ENCODE measurements around the gene SLC26A9. TPM values are rescaled to one million over a fixed set of nuclear protein-coding genes. Genes with fewer than 3 reads are reported as not detected.

Gene SLC26A9
- total RNA-seq, 1 experiment from 2014 or later, result 1.0 TPM

DNA sequence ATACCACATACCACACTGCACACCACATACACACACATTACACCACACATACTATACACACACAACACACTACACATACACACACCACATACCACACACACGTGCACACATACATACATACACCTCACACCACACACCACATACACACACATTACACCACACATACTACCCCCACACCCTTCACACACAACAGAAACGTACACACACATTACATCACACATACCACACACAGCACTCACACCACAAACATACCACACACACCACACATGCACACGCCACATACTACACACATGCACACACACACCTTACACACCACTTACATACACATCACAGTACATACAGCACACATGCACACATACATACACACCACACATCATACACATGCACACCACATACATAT lies 31.5 kb upstream of the SLC26A9 start:
- Histone ChIP-seq H3K4me3 (no peak overlapping the region), H3K4me2 (no peak overlapping the region), H3K27ac (no peak overlapping the region), H3K9me3 (ENCODE audit: insufficient read depth, low read depth) (peaks cover 3% of the 10 kb centered on the region; the same call in 1 of the 2 replicates), H3F3A (ENCODE audit: insufficient read depth, low read depth) (peaks cover 49% of the 10 kb centered on the region), H3K36me3 (ENCODE audit: low read depth) (no peaks in the 10 kb centered on the region), H3K27me3 (ENCODE audit: insufficient read depth, low read depth) (no peaks in the 10 kb centered on the region), H3K4me1 (replicated peaks; ENCODE audit: insufficient read depth) (peaks cover 50% of the 10 kb centered on the region), H3K9me2 (ENCODE audit: insufficient read depth) (no peaks in the 10 kb centered on the region; the same call in 1 of the 2 replicates), H3K79me2 (ENCODE audit: low read depth) (no peaks in the 10 kb centered on the region), H4K20me1 (ENCODE audit: insufficient read depth) (no peaks in the 10 kb centered on the region), H2AFZ (no peak overlapping the region)
- ChIA-PET POLR2A (ENCODE audit: unreplicated experiment) (no interaction called here), CTCF (no interaction called here)
- intact Hi-C loops (cut with micrococcal nuclease; ENCODE audit: unreplicated experiment), result no loop called here
- no peak for TF ChIP-seq EZH2 (IDR thresholded peaks at IDR 0.05; ENCODE audit: low read depth)
- TF ChIP-seq CTCF (conservative IDR thresholded peaks at IDR 0.05), result no peak
- BruUV-seq (replicated peaks), result no TSS peak
- DNase-seq, result no peak

- H3K79me2 ChIP-seq (ENCODE audit: low read depth), result no peaks in the 10 kb centered on the region
- POLR2A ChIA-PET (ENCODE audit: unreplicated experiment), result no interaction called here
- BruUV-seq (replicated peaks), result no TSS peak
Observed at GRCh38 chr1:205973377-205974232, 30.3 kb upstream of the SLC26A9 start.

More at GRCh38 chr1:205973377-205974232, 30.3 kb upstream of the SLC26A9 start:
- Histone ChIP-seq H3K4me3 (no peak overlapping the region), H4K20me1 (ENCODE audit: insufficient read depth) (no peaks in the 10 kb centered on the region), H3K9me3 (ENCODE audit: insufficient read depth, low read depth) (peaks cover 3% of the 10 kb centered on the region; the same call in 1 of the 2 replicates), H2AFZ (no peak overlapping the region), H3K27ac (no peak overlapping the region), H3K27me3 (ENCODE audit: insufficient read depth, low read depth) (no peaks in the 10 kb centered on the region), H3K9me2 (ENCODE audit: insufficient read depth) (no peaks in the 10 kb centered on the region; the same call in 1 of the 2 replicates), H3K4me2 (no peak overlapping the region), H3F3A (ENCODE audit: insufficient read depth, low read depth) (peaks cover 50% of the 10 kb centered on the region), H3K4me1 (replicated peaks; ENCODE audit: insufficient read depth) (peaks cover 58% of the 10 kb centered on the region), H3K36me3 (ENCODE audit: low read depth) (no peaks in the 10 kb centered on the region)
- TF ChIP-seq CTCF (conservative IDR thresholded peaks at IDR 0.05), result no peak
- no peak for TF ChIP-seq EZH2 (IDR thresholded peaks at IDR 0.05; ENCODE audit: low read depth)
- intact Hi-C loops (cut with micrococcal nuclease; ENCODE audit: unreplicated experiment), result no loop called here
- no peak for DNase-seq
- CTCF ChIA-PET, result no interaction called here
